ENCODE measurements around the gene RIPK1. TPM values are rescaled to one million over a fixed set of nuclear protein-coding genes. Genes with fewer than 3 reads are reported as not detected.
A peak's percentile ranks its signal among the peaks of the same experiment; 100 is the strongest.
"Not testable (repeated sequence)": the region's sequence is repeated elsewhere in the genome, so short reads cannot be mapped to it uniquely, and the experiment has no call there.

Gene RIPK1
- total RNA-seq, 1 experiment from 2014 or later: 20.2 TPM

DNA sequence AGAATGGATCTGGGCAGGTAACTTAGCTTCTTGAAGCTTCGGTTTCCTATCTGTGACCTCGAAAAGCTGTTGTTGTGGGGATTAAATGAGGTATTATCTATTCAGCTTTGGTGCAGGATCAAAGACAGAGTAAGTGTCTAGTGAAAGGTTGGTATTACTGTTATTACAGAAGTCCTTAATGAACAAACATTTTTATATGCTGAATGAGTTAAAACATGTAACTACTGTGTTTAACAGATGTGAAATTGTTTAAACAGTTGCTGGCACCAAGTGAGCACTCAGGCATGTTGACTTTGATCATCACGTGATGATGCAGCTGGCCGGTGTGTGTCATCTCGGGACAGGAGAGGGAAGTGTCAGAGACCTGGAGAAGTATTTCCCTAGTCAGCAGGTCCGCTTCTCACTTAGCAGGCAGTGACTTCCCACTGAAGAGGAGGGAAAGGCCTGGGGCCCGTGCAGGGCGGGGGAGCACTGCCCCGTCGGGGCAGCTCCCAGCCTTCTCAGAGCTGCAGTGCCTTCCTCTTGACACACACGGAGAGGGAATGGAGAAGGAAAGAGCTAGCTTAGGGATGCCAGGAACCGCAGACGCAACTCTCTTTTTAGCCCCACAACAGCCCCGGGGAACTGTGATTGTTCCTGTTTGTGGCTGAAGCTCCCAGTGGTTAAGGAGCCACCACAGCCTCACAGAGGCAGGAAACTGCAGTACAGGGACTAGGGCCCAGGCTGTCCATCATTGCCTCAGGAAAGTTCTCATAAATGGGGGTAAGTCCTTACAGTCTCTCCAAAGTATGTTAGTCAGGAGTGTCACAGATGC, 71.0 kb downstream of the RIPK1 start:
- no peaks in the 10 kb centered on the region for H3K27me3 ChIP-seq (replicated peaks)
- H3K27ac ChIP-seq: no peak overlapping the region
- H3K4me3 ChIP-seq: no peak overlapping the region
- peaks cover 39% of the 10 kb centered on the region for H3K36me3 ChIP-seq
- H3K4me1 ChIP-seq (replicated peaks): peaks cover 27% of the 10 kb centered on the region
- H3K9me3 ChIP-seq (replicated peaks): no peaks in the 10 kb centered on the region
- no peak for DNase-seq (ENCODE audit: low read depth in 1 of 2, low spot score in 2 of 2)

DNA sequence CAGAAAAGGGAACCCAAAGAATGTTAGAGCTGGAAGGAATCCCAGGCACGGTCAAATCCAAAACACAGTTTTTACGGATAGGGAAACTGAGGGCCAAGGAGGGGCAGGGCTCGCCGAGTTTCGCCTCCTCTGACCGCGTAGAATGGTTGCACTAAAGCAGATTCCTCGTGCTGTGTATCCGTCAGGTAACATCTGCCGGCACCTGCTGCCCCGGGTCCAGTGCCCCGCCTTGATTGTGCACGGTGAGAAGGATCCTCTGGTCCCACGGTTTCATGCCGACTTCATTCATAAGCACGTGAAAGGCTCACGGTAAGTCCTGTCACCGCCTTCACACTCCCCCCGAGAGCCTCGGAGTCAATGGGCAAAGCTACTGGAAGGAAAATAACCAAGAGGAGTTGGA, 71.9 kb downstream of the RIPK1 start:
- peaks cover 27% of the 10 kb centered on the region for H3K4me1 ChIP-seq (replicated peaks)
- H3K9me3 ChIP-seq (replicated peaks): no peaks in the 10 kb centered on the region
- H3K27me3 ChIP-seq (replicated peaks): no peaks in the 10 kb centered on the region
- no peak overlapping the region for H3K4me3 ChIP-seq
- no peak for DNase-seq (ENCODE audit: low read depth in 1 of 2, low spot score in 2 of 2)
- H3K27ac ChIP-seq: no peak overlapping the region
- H3K36me3 ChIP-seq: peaks cover 39% of the 10 kb centered on the region

DNA sequence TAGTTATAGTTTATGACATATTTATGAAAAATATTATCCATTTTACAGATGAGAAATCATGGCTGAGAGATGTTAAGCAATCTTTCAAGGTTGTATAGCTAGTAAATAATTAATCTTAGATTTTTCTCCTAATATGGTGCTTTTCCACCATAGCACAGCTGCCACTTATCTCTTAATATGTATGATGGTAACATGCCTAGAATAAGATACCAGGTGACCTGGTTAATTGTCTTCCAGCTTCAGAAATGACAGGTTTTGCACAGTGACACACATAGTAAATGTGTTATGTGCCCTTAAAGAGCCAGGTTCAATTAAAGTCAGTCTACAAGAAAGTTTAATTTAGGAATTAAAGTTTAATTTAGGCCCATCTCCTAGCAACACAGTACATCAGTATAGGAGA, 74.2 kb downstream of the RIPK1 start:
- Histone ChIP-seq H3K9me3 (replicated peaks) (no peaks in the 10 kb centered on the region), H3K27ac (no peak overlapping the region), H3K36me3 (peaks cover 32% of the 10 kb centered on the region), H3K27me3 (replicated peaks) (no peaks in the 10 kb centered on the region), H3K4me3 (no peak overlapping the region), H3K4me1 (replicated peaks) (peaks cover 20% of the 10 kb centered on the region)
- DNase-seq (ENCODE audit: low read depth in 1 of 2, low spot score in 2 of 2): no peak

DNA sequence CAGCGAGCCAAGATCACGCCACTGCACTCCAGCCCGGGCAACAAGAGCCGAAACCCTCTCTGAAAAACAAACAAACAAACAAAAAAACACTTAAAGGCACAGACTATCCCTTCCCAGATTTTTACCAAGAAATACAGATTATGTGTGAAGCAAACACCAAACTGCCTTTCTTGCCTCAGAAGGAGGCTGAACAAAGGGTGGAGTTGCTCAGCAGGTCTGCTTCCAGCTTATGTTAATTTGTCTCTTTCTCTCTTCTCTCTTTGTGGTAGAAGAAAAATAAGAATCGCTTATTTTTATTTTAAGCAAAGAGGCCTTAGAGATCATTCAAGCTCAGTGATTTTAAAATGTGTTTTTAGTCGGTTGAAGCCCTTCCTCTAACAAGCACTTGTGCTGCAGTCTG, 74.9 kb downstream of the RIPK1 start:
- no peak overlapping the region for H3K4me3 ChIP-seq
- no peak for DNase-seq (ENCODE audit: low read depth in 1 of 2, low spot score in 2 of 2)
- peaks cover 18% of the 10 kb centered on the region for H3K4me1 ChIP-seq (replicated peaks)
- H3K36me3 ChIP-seq: peaks cover 30% of the 10 kb centered on the region
- no peaks in the 10 kb centered on the region for H3K27me3 ChIP-seq (replicated peaks)
- H3K27ac ChIP-seq: no peak overlapping the region
- H3K9me3 ChIP-seq (replicated peaks): no peaks in the 10 kb centered on the region

DNA sequence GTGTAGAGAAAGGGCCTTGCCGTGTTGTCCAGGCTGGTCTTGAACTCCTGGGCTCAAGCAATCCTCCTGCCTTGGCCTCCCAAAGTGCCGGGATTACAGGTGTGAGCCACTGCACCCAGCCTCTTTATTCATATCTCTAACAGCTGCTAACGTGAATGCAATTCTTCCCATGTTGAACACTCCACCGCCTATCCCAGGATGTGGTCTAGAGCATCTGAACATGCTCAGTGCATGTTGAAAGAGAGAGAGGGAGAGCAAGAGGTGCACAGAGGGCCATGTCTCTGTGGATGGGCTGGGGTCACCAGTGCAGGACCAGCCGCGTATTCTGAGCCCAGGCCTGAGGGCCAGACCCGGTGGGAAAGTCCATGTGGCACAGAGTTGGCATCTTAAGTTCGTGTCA, 76.3 kb downstream of the RIPK1 start:
- no peak overlapping the region for H3K4me3 ChIP-seq
- no peak overlapping the region for H3K27ac ChIP-seq
- peaks cover 22% of the 10 kb centered on the region for H3K36me3 ChIP-seq
- H3K27me3 ChIP-seq (replicated peaks): no peaks in the 10 kb centered on the region
- peaks cover 3% of the 10 kb centered on the region for H3K4me1 ChIP-seq (replicated peaks)
- no peaks in the 10 kb centered on the region for H3K9me3 ChIP-seq (replicated peaks)
- no peak for DNase-seq (ENCODE audit: low read depth in 1 of 2, low spot score in 2 of 2)

DNA sequence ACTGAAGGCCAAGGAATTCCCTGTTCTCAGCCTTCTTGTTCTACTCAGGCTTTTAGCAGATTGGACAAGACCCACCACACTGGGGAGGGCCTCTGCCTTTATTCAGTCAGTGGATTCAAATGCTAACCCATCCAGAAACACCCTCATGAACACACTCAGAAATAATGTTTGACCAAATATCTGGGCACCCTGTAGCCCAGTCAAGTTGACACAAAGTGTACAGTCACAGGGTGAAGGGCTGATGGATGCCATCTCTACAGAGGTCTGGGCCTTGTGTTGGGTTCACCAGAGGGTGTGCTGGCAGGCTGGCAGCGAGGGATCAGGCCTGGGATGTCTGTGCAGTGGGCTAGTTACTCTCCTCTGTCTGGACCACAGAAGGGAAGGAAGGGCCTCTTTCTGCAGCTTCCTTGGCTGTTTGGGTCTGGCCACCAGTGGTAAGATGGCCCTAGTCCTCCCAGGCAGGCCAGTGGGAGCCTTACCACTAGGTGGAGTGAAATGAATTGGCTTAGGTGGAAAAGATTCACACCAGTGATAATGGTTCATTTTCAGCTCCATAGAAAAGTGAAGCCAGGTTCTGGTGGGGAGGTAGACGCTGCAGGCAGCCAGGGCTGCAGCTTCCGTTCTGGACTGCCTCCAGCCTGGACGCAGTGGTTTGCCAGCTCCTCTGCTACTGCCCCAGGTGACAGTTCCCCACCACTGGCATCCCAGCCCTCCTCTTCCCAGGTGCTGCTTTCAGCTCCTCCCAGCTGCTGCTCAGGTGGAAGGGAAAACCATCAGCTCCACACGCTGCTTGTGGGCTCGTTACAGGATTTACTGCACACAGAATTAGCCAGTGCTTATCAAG, 79.8 kb downstream of the RIPK1 start:
- Histone ChIP-seq H3K27me3 (replicated peaks) (no peaks in the 10 kb centered on the region), H3K4me1 (replicated peaks) (no peaks in the 10 kb centered on the region), H3K36me3 (peaks cover 29% of the 10 kb centered on the region), H3K4me3 (no peak overlapping the region), H3K27ac (no peak overlapping the region), H3K9me3 (replicated peaks) (no peaks in the 10 kb centered on the region)
- no peak for DNase-seq (ENCODE audit: low read depth in 1 of 2, low spot score in 2 of 2)

DNA sequence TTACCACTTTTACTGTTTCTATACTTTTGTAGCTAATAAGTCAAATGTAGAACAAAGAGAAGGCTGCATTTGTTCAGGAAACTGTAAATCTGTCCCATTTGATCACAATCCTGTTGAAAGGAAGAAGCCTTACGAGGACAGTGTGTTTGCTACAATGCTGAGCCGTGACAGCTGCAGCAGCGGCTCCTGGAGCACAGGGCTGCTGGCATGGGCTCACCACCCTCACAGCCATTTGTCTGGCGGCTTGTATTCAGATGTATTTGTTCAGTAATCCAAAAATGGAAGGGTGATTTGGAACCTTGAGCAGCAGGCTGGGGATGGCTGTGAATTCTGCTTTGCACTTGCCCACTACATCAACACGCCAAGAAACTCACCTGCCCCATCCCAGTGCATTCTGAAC, 83.4 kb downstream of the RIPK1 start:
- Histone ChIP-seq H3K4me3 (no peak overlapping the region), H3K4me1 (replicated peaks) (no peaks in the 10 kb centered on the region; the same call in 1 of the 2 replicates), H3K36me3 (peaks cover 44% of the 10 kb centered on the region), H3K9me3 (replicated peaks) (no peaks in the 10 kb centered on the region), H3K27me3 (replicated peaks) (no peaks in the 10 kb centered on the region), H3K27ac (no peak overlapping the region)
- DNase-seq (ENCODE audit: low read depth in 1 of 2, low spot score in 2 of 2): no peak

DNA sequence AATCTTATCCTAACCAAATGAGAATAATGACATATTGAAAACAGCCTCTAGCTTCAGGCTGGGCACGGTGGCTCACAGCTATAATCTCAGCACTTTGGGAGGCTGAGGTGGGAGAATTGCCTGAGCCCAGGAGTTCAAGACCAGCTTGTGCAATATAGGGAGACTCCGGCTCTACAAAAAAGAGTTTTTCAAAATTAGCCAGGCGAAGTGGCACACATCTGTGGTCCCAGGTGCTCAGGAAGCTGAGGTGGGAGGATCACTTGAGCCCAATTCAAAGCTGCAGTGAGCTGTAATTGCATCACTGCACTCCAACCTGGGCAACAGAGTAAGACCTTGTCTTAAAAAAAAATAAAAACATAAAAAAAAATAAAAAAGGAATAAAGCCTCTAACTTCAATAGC, 84.4 kb downstream of the RIPK1 start:
- Histone ChIP-seq H3K36me3 (peaks cover 45% of the 10 kb centered on the region), H3K9me3 (replicated peaks) (no peaks in the 10 kb centered on the region), H3K27me3 (replicated peaks) (no peaks in the 10 kb centered on the region), H3K4me1 (replicated peaks) (no peaks in the 10 kb centered on the region; the same call in 1 of the 2 replicates), H3K27ac (no peak overlapping the region), H3K4me3 (no peak overlapping the region)
- DNase-seq (ENCODE audit: low read depth in 1 of 2, low spot score in 2 of 2): no peak

DNA sequence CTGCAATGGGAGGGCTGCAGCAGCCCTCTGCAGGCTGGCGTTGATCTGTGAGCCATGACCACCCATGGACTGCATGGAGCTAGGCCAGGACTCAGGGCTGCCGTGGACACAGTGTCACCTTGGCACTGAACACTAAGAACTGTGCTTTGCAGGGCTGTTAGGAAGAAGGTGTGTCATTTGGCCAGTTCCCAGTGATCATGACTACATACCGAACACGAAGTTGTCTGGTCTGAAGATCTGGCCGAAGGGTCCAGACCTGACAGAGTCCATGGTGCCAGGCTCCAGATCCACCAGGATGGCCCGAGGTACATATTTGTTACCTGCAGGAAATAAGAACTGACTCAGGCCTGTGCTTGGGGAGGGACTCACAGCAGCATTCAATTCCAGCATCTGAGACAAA, 87.1 kb downstream of the RIPK1 start:
- not testable (repeated sequence) for H3K4me3 ChIP-seq; H3K27ac ChIP-seq; H3K9me3 ChIP-seq (replicated peaks); H3K4me1 ChIP-seq (replicated peaks); DNase-seq (ENCODE audit: low read depth in 1 of 2, low spot score in 2 of 2); H3K27me3 ChIP-seq (replicated peaks)
- peaks cover 42% of the 10 kb centered on the region for H3K36me3 ChIP-seq

DNA sequence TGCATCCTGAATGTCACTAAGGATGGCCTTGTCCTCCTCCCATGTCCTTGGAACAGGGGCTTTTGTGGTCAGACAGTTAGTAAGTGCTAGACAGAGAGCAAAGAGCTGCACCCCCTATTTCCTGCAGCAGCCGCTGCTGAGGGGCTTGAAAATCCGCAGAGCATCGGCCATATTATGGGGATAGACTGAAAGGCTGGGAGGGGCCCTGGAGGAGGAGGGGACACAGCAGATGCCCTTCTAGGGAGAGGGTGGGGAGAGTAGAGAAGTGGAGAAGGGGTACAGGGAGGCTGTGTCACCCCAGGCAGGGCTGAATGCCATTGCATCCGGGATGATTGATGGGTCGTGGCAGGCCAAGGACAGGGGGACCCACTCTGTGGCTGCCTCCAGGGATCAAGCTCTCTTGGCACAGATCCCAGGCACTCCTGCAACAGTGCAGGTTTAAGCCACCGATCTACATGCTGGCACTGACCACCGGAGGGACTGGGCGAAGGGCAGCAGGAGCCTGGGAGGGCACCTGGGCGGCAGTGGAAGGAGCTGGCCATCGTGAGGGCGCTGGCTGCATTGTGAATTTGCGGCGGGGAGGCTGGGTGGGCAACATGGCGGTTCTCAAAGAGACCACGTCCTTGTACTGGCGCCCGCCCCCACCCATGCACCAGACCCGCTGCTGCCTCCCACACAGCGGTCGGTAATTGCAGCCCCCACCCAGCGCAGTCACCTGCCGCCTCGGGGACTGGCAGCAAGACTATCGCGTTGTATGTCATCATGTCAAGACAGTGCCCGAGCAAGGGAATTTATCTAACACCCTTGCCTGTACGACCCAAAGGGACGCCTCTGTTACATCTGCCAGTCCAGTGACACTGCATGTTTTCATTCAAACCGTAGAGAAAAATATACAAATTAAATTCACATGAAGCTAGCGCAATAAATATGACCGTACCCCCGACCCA, 88.2 kb downstream of the RIPK1 start:
- H3K9me3 ChIP-seq (replicated peaks); H3K4me1 ChIP-seq (replicated peaks); H3K27me3 ChIP-seq (replicated peaks): not testable (repeated sequence)
- peak; percentile 41 to 53 for DNase-seq (ENCODE audit: low read depth in 1 of 2, low spot score in 2 of 2)
- H3K4me3 ChIP-seq: peak overlapping the region; percentile 91
- peaks cover 42% of the 10 kb centered on the region for H3K36me3 ChIP-seq
- H3K27ac ChIP-seq: peak overlapping the region; percentile 95

DNA sequence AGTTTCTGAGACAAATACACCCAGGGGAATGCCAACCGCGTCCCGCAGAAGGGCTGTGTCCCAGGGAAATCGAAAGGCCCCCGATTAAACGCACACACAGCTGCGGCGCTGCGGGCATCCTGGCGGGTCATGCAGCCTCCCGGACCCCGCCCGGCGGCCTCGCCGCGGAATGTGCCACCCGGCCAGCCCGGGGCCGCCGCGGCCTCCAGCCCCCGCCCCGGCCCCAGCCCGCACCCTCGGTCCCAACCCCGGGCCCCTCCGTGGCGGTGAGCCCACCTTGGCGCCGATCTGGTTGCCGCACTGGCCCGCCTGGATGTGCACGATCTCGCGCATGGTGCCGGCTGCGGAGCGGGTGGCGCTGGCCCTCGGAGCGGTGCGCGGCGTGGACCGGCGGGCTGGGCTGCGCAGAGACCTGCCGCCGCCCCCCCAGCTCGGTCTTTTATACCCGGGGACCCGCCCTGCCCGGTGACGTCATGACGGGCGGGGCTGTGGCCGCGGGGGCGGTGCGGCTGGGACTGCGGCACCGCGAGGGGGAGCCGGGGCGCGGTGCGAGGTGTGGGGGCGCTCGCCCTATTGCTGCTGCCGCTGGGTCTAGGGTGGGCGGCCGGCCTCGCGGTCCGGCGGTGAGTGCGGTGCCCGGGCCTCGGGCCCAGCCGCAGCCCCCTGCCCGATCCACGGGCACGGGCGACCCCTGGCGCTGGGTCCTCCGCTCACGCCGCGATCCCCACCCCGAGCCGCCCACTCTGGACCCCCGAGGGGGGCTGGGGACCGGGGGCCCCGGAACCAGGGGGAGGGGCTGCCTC, 89.0 kb downstream of the RIPK1 start, which contains the start of gene TUBB2A:
Gene TUBB2A (minus strand): TSS at position 414 of the 803 bp plus-strand sequence. CDS start 81 bp downstream, at position 333.
- peak; percentile 84 to 87 for DNase-seq (ENCODE audit: low read depth in 1 of 2, low spot score in 2 of 2)
- peak within 1 kb of the TSS; percentile 91 for H3K4me3 ChIP-seq
- peak within 1 kb of the TSS; percentile 95 for H3K27ac ChIP-seq
- no peaks in the 10 kb centered on the region for H3K9me3 ChIP-seq (replicated peaks)
- no peaks in the 10 kb centered on the region for H3K27me3 ChIP-seq (replicated peaks)
- peaks cover 3% of the 10 kb centered on the region for H3K4me1 ChIP-seq (replicated peaks)
- H3K36me3 ChIP-seq: peaks cover 35% of the 10 kb centered on the region

DNA sequence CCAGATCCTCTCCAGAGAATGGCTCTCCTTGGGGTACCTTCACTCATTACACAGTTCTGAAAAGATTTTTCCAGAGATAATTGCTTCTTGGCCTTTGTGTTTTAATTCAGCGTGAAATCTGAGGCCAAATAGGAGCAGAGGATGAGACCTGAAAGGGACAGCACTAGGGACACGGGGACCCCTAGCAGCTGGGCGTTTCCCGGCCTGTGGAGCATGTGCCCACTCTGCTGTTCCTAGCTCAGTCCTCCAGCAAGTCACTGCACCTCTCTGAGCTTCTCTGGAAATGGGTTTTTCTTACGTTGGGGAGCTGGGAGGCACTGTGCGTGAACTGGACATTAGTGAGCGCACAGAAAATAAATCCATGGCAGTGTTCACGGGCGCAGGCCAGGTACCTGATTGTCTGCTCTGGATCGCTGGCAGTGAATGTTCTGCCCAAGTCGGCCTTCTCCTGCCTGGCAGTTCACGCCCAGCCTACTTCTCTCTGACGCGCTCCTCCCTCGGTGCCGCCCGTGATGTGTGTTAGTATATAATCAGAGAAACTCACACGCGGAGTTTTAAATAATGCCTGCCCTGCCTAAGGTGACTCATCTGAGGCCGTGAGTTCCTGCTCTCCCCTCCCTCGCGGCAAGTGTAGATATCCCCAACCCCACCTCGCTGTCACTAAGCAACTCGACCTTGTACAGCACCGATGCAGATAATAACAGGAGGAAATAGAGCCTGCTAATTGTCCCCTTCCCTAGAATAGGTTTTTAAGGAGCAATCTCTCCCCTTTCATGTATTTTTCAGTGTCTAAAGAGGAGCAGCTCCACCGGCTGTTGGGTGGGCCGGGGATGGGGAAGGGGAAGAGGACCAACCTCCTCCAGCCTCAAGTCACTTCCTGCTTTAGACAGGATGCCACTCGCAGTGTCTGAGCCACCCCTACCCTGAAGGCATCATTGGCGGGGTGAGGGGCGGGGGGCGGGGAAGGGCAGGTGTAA, 91.8 kb downstream of the RIPK1 start:
- no peak overlapping the region for H3K4me3 ChIP-seq
- H3K9me3 ChIP-seq (replicated peaks): no peaks in the 10 kb centered on the region
- H3K27me3 ChIP-seq (replicated peaks): no peaks in the 10 kb centered on the region
- DNase-seq (ENCODE audit: low read depth in 1 of 2, low spot score in 2 of 2): no peak
- H3K36me3 ChIP-seq: peaks cover 17% of the 10 kb centered on the region
- H3K27ac ChIP-seq: no peak overlapping the region
- H3K4me1 ChIP-seq (replicated peaks): peaks cover 17% of the 10 kb centered on the region

Measured in SJSA1 (cell line).